Lung (tissue), 12 donors: Measurements from ENCODE around the gene P2RX6. TPM values are rescaled to one million over a fixed set of nuclear protein-coding genes. Genes with fewer than 3 reads are reported as not detected.

Source experiments
- ATAC-seq: fragments of 200-7000 bp; cut with Tn5 transposase; one replicate; pipeline ENCODE4 v1.9.1; 2020; ENCODE audit warnings: moderate number of reproducible peaks; ENCODE audit not compliant: insufficient read depth, low FRiP score
- DNase-seq, 3 donors: peaks; one replicate each; pipeline ENCODE4 v3.0.0-alpha.2; 2013 to 2017
- H3K27ac ChIP-seq, 2 donors: one replicate each; pipeline ENCODE4 v1.5.1; 2013; ENCODE audit warnings: mild to moderate bottlenecking in 2 of 2, moderate library complexity in 2 of 2, control low read depth in 1 of 2, inconsistent platforms in 1 of 2, low read depth in 1 of 2, low read length in 1 of 2
- H3K27me3 ChIP-seq, 3 donors: one replicate each; pipeline ENCODE4 v1.5.1; 2013; ENCODE audit warnings: low read length in 2 of 3; ENCODE audit not compliant: control insufficient read depth in 3 of 3, insufficient read depth in 3 of 3
- H3K36me3 ChIP-seq, 4 donors: one replicate each; pipeline ENCODE4 v1.5.1; 2013; ENCODE audit warnings: low read length in 4 of 4, mild to moderate bottlenecking in 1 of 4, moderate library complexity in 1 of 4; ENCODE audit not compliant: control insufficient read depth in 4 of 4, insufficient read depth in 4 of 4
- H3K4me1 ChIP-seq, 5 donors: one replicate each; pipeline ENCODE4 v1.5.1; 2013; ENCODE audit warnings: low read length in 5 of 5, mild to moderate bottlenecking in 2 of 5, moderate library complexity in 1 of 5; ENCODE audit not compliant: control insufficient read depth in 5 of 5, insufficient read depth in 5 of 5
- H3K4me3 ChIP-seq: one replicate; pipeline ENCODE4 v1.5.1; 2013; ENCODE audit warnings: mild to moderate bottlenecking, control low read depth, moderate library complexity
- H3K9ac ChIP-seq, 2 donors: one replicate each; pipeline ENCODE4 v1.5.1; 2013; ENCODE audit warnings: low read length in 2 of 2, control low read depth in 1 of 2; ENCODE audit not compliant: insufficient read depth in 1 of 2
- H3K9me3 ChIP-seq, 4 donors: one replicate each; pipeline ENCODE4 v1.5.1; 2013; ENCODE audit warnings: low read length in 3 of 4, mild to moderate bottlenecking in 1 of 4, moderate library complexity in 1 of 4; ENCODE audit not compliant: control insufficient read depth in 4 of 4, insufficient read depth in 3 of 4
- CTCF ChIP-seq: IDR thresholded peaks from 2 replicates; pipeline ENCODE4 v1.5.1; 2012; ENCODE audit warnings: mild to moderate bottlenecking; ENCODE audit errors: control extremely low read depth, extremely low read depth
- WGBS, 2 donors: extraction: QIAGEN DNeasy Blood & Tissue Kit; methylation state at CpG; one replicate each; pipeline ENCODE4 v1.1.7; 2013; 5-methylcytosine and 5-hydroxymethylcytosine counted together
- polyA plus RNA-seq, 2 donors: library from polyadenylated mRNA; stranded (reverse); fragments of 200-250 nt; gene quantifications; one replicate each; pipeline ENCODE4 v1.2.1, GENCODE V29; 2013
- total RNA-seq, 2 donors: library from RNA; depleted of rRNA in 1 of 2; stranded (reverse); fragments of >200 nt in 1 of 2; gene quantifications; one replicate each; pipeline ENCODE4 v1.2.1, GENCODE V29; 2014 to 2021
- donor health status: control.
- donor health status: control.
- donor health status: Bipolar disorder and iron deficiency.
- donor health status: healthy.
- donor health status: DM: yes; HTN: yes; CAD: no.

The P2RX6 gene
- total and polyA plus RNA-seq, 4 donors = 0.21 to 2.2 (median 0.93) TPM

- Histone ChIP-seq H3K9me3 (no peaks in the 10 kb centered on the region), H3K4me3 (no peak overlapping the region), H3K9ac (no peak overlapping the region), H3K27ac (no peak overlapping the region), H3K4me1 (peaks cover 0 to 9% (median 0%) of the 10 kb centered on the region in 5 donors), H3K27me3 (peaks cover 0 to 9% (median 0%) of the 10 kb centered on the region in 3 donors), H3K36me3 (no peaks in the 10 kb centered on the region)
- 75 to 87% methylated on average over 12 of the region's 12 CpGs for WGBS, 2 donors
- no peak for TF ChIP-seq CTCF
- ATAC-seq = no peak
- no peak for DNase-seq
Measured at GRCh38 chr22:21032868-21033688, 18.1 kb downstream of the P2RX6 start.

GRCh38 chr22:21033895-21034294, 18.9 kb downstream of the P2RX6 start:
- DNase-seq (no peak), ATAC-seq (no peak)
- H3K4me3 ChIP-seq = no peak overlapping the region
- H3K36me3 ChIP-seq = no peaks in the 10 kb centered on the region
- H3K9ac ChIP-seq = no peak overlapping the region
- H3K4me1 ChIP-seq = peaks cover 0 to 16% (median 2%) of the 10 kb centered on the region in 5 donors
- no peak for TF ChIP-seq CTCF
- H3K27me3 ChIP-seq = peaks cover 0 to 9% (median 0%) of the 10 kb centered on the region in 3 donors
- no peaks in the 10 kb centered on the region for H3K9me3 ChIP-seq
- H3K27ac ChIP-seq = no peak overlapping the region
- 90 to 92% methylated on average over 3 of the region's 3 CpGs for WGBS, 2 donors

GRCh38 chr22:21034989-21035388, 20.0 kb downstream of the P2RX6 start:
- Histone ChIP-seq H3K27ac (no peak overlapping the region), H3K9me3 (no peaks in the 10 kb centered on the region), H3K4me1 (peaks cover 0 to 16% (median 2%) of the 10 kb centered on the region in 5 donors), H3K36me3 (no peaks in the 10 kb centered on the region), H3K4me3 (no peak overlapping the region), H3K9ac (no peak overlapping the region), H3K27me3 (peaks cover 0 to 9% (median 0%) of the 10 kb centered on the region in 3 donors)
- no peak for TF ChIP-seq CTCF
- ATAC-seq (no peak), DNase-seq (no peak)
- 75 to 88% methylated on average over 3 of the region's 3 CpGs for whole genome bisulfite sequencing, 2 donors
